H1 (cell line): ENCODE measurements around the gene XRN2. TPM values are rescaled to one million over a fixed set of nuclear protein-coding genes. Genes with fewer than 3 reads are reported as not detected.

Source experiments
- CTCF ChIA-PET: fragments of 300-600 bp; sonication (Branson Sonifier 250); formaldehyde crosslinking; loops from one replicate; lab custom pipeline; 2021; ENCODE audit not compliant: partially characterized antibody; lab: Charles Lee
- POLR2A ChIA-PET: fragments of 300-600 bp; sonication (Branson Sonifier 250); formaldehyde crosslinking; loops from one replicate; lab custom pipeline; 2021; ENCODE audit warnings: inconsistent platforms; ENCODE audit not compliant: partially characterized antibody; lab: Charles Lee
- DNase-seq, 2 experiments: peaks; one replicate each; pipeline versions ENCODE4 v3.0.0 to v3.0.0-alpha.2; 2010 to 2022; ENCODE audit warnings: low spot score in 2 of 2, low read depth in 1 of 2, mixed read lengths in 1 of 2
- FAIRE-seq: peaks from 2 replicates; lab custom pipeline; 2011; peaks lifted over from hg19 to GRCh38; lab: Jason Lieb, UNC
- H2AFZ ChIP-seq: 2 replicates; pipeline ENCODE4 v1.8.1; 2012; ENCODE audit warnings: low read length, inconsistent platforms
- H2AK5ac ChIP-seq: 2 replicates; pipeline ENCODE4 v1.6.1; 2013; ENCODE audit warnings: low read depth, low read length
- H2BK120ac ChIP-seq: replicated peaks from 2 replicates; pipeline ENCODE3; 2013; ENCODE audit warnings: low read depth, low read length, inconsistent platforms
- H2BK12ac ChIP-seq: 2 replicates; pipeline ENCODE4 v1.6.1; 2013; ENCODE audit warnings: low read depth, low read length
- H2BK15ac ChIP-seq: 2 replicates; pipeline ENCODE4 v1.6.1; 2013; ENCODE audit warnings: low read length
- H2BK20ac ChIP-seq: 2 replicates; pipeline ENCODE4 v1.6.1; 2013; ENCODE audit warnings: low read length
- H2BK5ac ChIP-seq: 2 replicates; pipeline ENCODE4 v1.6.1; 2013; ENCODE audit warnings: low read depth, low read length
- H3K14ac ChIP-seq: 2 replicates; pipeline ENCODE4 v1.6.1; 2013; ENCODE audit warnings: inconsistent platforms; ENCODE audit not compliant: insufficient read length
- H3K18ac ChIP-seq: 2 replicates; pipeline ENCODE4 v1.6.1; 2013; ENCODE audit warnings: low read length; ENCODE audit errors: extremely low read depth
- H3K23ac ChIP-seq: 2 replicates; pipeline ENCODE4 v1.6.1; 2013; ENCODE audit warnings: inconsistent platforms; ENCODE audit not compliant: insufficient read length
- H3K23me2 ChIP-seq: 2 replicates; pipeline ENCODE4 v1.6.1; 2013; ENCODE audit warnings: low read depth, low read length
- H3K27ac ChIP-seq: 2 replicates; pipeline ENCODE4 v1.6.1; 2011; ENCODE audit warnings: low read depth, low read length, inconsistent platforms
- H3K27me3 ChIP-seq, 4 experiments: replicated peaks in 1 of 4; 1 replicate in 1 of 4; 2 replicates in 3 of 4; pipeline versions ENCODE4 v1.6.1 to v1.8.1; 2011 to 2013; ENCODE audit warnings: low read length in 3 of 4, mild to moderate bottlenecking in 3 of 4, inconsistent platforms in 2 of 4, mixed read lengths in 2 of 4, moderate library complexity in 1 of 4; ENCODE audit not compliant: control insufficient read depth in 3 of 4, insufficient read depth in 3 of 4; ENCODE audit errors: extremely low read depth in 1 of 4
- H3K36me3 ChIP-seq, 4 experiments: 2 replicates each; pipeline versions ENCODE4 v1.6.1 to v1.8.1; 2011 to 2013; ENCODE audit warnings: mild to moderate bottlenecking in 4 of 4, low read length in 3 of 4, moderate library complexity in 2 of 4, control low read depth in 1 of 4, inconsistent platforms in 1 of 4; ENCODE audit not compliant: insufficient read depth in 4 of 4, control insufficient read depth in 2 of 4
- H3K4ac ChIP-seq: replicated peaks from 2 replicates; pipeline ENCODE3; 2013; ENCODE audit warnings: low read length, low read depth, mixed read lengths, inconsistent platforms; ENCODE audit not compliant: insufficient read length
- H3K4me1 ChIP-seq, 4 experiments: replicated peaks in 1 of 4; 1 replicate in 1 of 4; 2 replicates in 3 of 4; pipeline versions ENCODE4 v1.6.1 to v1.8.1; 2011 to 2013; ENCODE audit warnings: low read length in 3 of 4, inconsistent platforms in 2 of 4, mixed read lengths in 1 of 4; ENCODE audit not compliant: insufficient read depth in 4 of 4, control insufficient read depth in 3 of 4
- H3K4me2 ChIP-seq, 2 experiments: 2 replicates each; pipeline versions ENCODE4 v1.6.1 to v1.8.1; 2011 to 2013; ENCODE audit warnings: low read depth in 2 of 2, low read length in 2 of 2, control low read depth in 1 of 2, inconsistent platforms in 1 of 2, mild to moderate bottlenecking in 1 of 2; ENCODE audit not compliant: insufficient read depth in 1 of 2
- H3K4me3 ChIP-seq, 4 experiments: fragments of 200-600, 300-600 bp in 1 of 4; sonication (generic), shearing (Covaris generic), sonication (Bioruptor Twin) in 1 of 4; 2 replicates each; pipeline versions ENCODE4 v1.5.1 to v1.8.1; 2011 to 2016; ENCODE audit warnings: low read length in 4 of 4, low read depth in 3 of 4, control low read depth in 2 of 4, inconsistent platforms in 2 of 4, mild to moderate bottlenecking in 2 of 4, mixed read lengths in 1 of 4, moderate library complexity in 1 of 4; ENCODE audit not compliant: insufficient read depth in 2 of 4; ENCODE audit errors: extremely low read depth in 1 of 4
- H3K56ac ChIP-seq: replicated peaks from 2 replicates; pipeline ENCODE3; 2013; ENCODE audit warnings: low read depth, mild to moderate bottlenecking, mixed read lengths, low read length, inconsistent platforms; ENCODE audit not compliant: insufficient read length
- H3K79me1 ChIP-seq: 2 replicates; pipeline ENCODE4 v1.6.1; 2013; ENCODE audit warnings: low read depth, low read length, control low read depth
- H3K79me2 ChIP-seq, 2 experiments: 2 replicates each; pipeline versions ENCODE4 v1.6.1 to v1.8.1; 2012 to 2013; ENCODE audit warnings: low read length in 2 of 2, mild to moderate bottlenecking in 2 of 2, inconsistent platforms in 1 of 2; ENCODE audit not compliant: insufficient read depth in 2 of 2, control insufficient read depth in 1 of 2
- H3K9ac ChIP-seq, 4 experiments: replicated peaks in 1 of 4; 1 replicate in 1 of 4; 2 replicates in 3 of 4; pipeline versions ENCODE4 v1.6.1 to v1.8.1; 2011 to 2013; ENCODE audit warnings: low read depth in 3 of 4, low read length in 3 of 4, control low read depth in 2 of 4, mild to moderate bottlenecking in 2 of 4, moderate library complexity in 2 of 4, inconsistent platforms in 1 of 4; ENCODE audit errors: extremely low read depth in 1 of 4
- H3K9me3 ChIP-seq, 2 experiments: 2 replicates each; pipeline versions ENCODE4 v1.6.1 to v1.8.1; 2012 to 2013; ENCODE audit warnings: mild to moderate bottlenecking in 2 of 2, moderate library complexity in 2 of 2, control low read depth in 1 of 2, inconsistent platforms in 1 of 2, low read depth in 1 of 2, low read length in 1 of 2, mixed read lengths in 1 of 2; ENCODE audit not compliant: insufficient read depth in 2 of 2
- H4K20me1 ChIP-seq, 2 experiments: replicated peaks in 1 of 2; 2 replicates each; pipeline versions ENCODE3 to v1.8.1; 2011 to 2013; ENCODE audit warnings: inconsistent platforms in 2 of 2, low read length in 2 of 2, mild to moderate bottlenecking in 1 of 2; ENCODE audit not compliant: insufficient read depth in 2 of 2, control insufficient read depth in 1 of 2
- H4K5ac ChIP-seq: 2 replicates; pipeline ENCODE4 v1.6.1; 2013; ENCODE audit warnings: low read length, low read depth, mixed read lengths, inconsistent platforms; ENCODE audit not compliant: insufficient read length
- H4K8ac ChIP-seq: 2 replicates; pipeline ENCODE4 v1.8.0; 2013; ENCODE audit warnings: mild to moderate bottlenecking, moderate library complexity, low read length, inconsistent platforms; ENCODE audit not compliant: insufficient read depth; ENCODE audit errors: extremely low read depth
- H4K91ac ChIP-seq: replicated peaks from 2 replicates; pipeline ENCODE3; 2013; ENCODE audit warnings: low read length, mixed read lengths, inconsistent platforms; ENCODE audit not compliant: insufficient read length
- YY1 ChIP-seq: IDR thresholded peaks from 2 replicates; pipeline ENCODE4 v1.6.1; 2011; ENCODE audit warnings: low read depth, mild to moderate bottlenecking, low read length
- WGBS, 2 experiments: shearing (Covaris generic) in 1 of 2; methylation state at CpG; one replicate each; pipeline versions ENCODE4 v1.1.6 to v1.1.7; 2013 to 2015; ENCODE audit warnings: low lambda C conversion rate in 2 of 2, mixed read lengths in 2 of 2, inconsistent platforms in 1 of 2, low coverage in 1 of 2, missing lambda C conversion rate in 1 of 2; ENCODE audit not compliant: insufficient replicate concordance in 2 of 2, insufficient coverage in 1 of 2, insufficient read length in 1 of 2; ENCODE audit errors: extremely low coverage in 1 of 2, missing lambda C conversion rate in 1 of 2; 5-methylcytosine and 5-hydroxymethylcytosine counted together
- polyA plus RNA-seq, 7 experiments: library from polyadenylated mRNA; depleted of rRNA in 3 of 7; stranded (reverse) in 5 of 7; unstranded in 2 of 7; fragments of >200 nt in 5 of 7; fragments of 200-250 nt in 2 of 7; gene quantifications; 1 replicate in 5 of 7; 2 replicates in 1 of 7; 4 replicates in 1 of 7; pipeline versions ENCODE4 v1.2.1 to v1.2.3, GENCODE V29; 2011 to 2013; ENCODE audit warnings: missing spikeins in 2 of 7, mixed read lengths in 2 of 7
- total RNA-seq: library from RNA; stranded (reverse); fragmentation: NEBNext Ultra II Directional; extraction: Animal tissue kit (Norgen Biotek cat#: 25700); gene quantifications from 2 replicates; pipeline ENCODE4 v1.2.1, GENCODE V29; 2021

XRN2 gene
- total and polyA plus RNA-seq, 2 of the 8 experiments (the other 6 are each of a cell fraction or from before 2014, with no cell fraction given), result 60.3 to 139 TPM

- Histone ChIP-seq H3K79me2 (peaks cover 48 to 100% of the 10 kb centered on the region in 2 experiments), H3K23me2 (no peaks in the 10 kb centered on the region), H3K14ac (no peak overlapping the region), H3K4me1 (peaks cover 1 to 10% (median 7%) of the 10 kb centered on the region in 4 experiments; a peak in 5 of 7 replicates), H2BK20ac (no peak overlapping the region), H2AK5ac (no peak overlapping the region), H4K20me1 (peaks cover 26 to 27% of the 10 kb centered on the region in 2 experiments), H3K4ac (no peak overlapping the region), H4K8ac (no peak overlapping the region), H3K18ac (no peak overlapping the region), H2BK5ac (no peak overlapping the region), H2AFZ (no peak overlapping the region), H3K23ac (peak overlapping the region; percentile 6), H4K5ac (no peak overlapping the region), H3K4me2 (no peak overlapping the region; a peak in 1 of 4 replicates), H2BK120ac (no peak overlapping the region), H3K27ac (no peak overlapping the region), H3K79me1 (peaks cover 8% of the 10 kb centered on the region; the same call in 1 of the 2 replicates), H2BK12ac (no peak overlapping the region), H3K4me3 (no peak overlapping the region), H3K9ac (no peak overlapping the region), H3K36me3 (no peaks in the 10 kb centered on the region), H3K27me3 (no peaks in the 10 kb centered on the region), H3K56ac (no peak overlapping the region), H2BK15ac (no peak overlapping the region), H3K9me3 (no peaks in the 10 kb centered on the region; a peak in 1 of 4 replicates), H4K91ac (no peak overlapping the region)
- no peak for TF ChIP-seq YY1
- WGBS, 2 experiments, result 91% methylated on average over 3 of the region's 3 CpGs; no CpG with 5 or more reads in 1 of the 2 experiments
- FAIRE-seq, result no peak
- ChIA-PET CTCF (interaction anchor here (0.5 to 1.0 kb wide), 6 partner anchors 13 to 195 kb away, joined by 3 to 5 read pairs (median 3); no protein-coding TSS in a partner anchor), POLR2A (interaction anchor here (1.5 to 2.7 kb wide), 4 partner anchors 10 to 19 kb away, joined by 4 to 17 read pairs (median 10); partner anchors contain the start of gene XRN2)
- no peak for DNase-seq
Measured at GRCh38 chr20:21322921-21323331, 19.8 kb downstream of the XRN2 start.
